GM19372 (cell line): ENCODE results near the gene SCN2A.

Source experiments
- ATAC-seq: cut with Tn5 transposase; IDR thresholded peaks from one replicate; pipeline ENCODE4 v1.9.1; 2021; ENCODE audit warnings: mild to moderate bottlenecking, low read depth, moderate library complexity; ENCODE audit not compliant: unreplicated experiment

Gene SCN2A

GRCh38 chr2:165239230-165239629, at the start of gene SCN2A:
SCN2A (plus strand) TSS chr2:165239414; CDS start chr2:165295824, 56,410 bp downstream.
- peak; percentile 82 for ATAC-seq

DNA sequence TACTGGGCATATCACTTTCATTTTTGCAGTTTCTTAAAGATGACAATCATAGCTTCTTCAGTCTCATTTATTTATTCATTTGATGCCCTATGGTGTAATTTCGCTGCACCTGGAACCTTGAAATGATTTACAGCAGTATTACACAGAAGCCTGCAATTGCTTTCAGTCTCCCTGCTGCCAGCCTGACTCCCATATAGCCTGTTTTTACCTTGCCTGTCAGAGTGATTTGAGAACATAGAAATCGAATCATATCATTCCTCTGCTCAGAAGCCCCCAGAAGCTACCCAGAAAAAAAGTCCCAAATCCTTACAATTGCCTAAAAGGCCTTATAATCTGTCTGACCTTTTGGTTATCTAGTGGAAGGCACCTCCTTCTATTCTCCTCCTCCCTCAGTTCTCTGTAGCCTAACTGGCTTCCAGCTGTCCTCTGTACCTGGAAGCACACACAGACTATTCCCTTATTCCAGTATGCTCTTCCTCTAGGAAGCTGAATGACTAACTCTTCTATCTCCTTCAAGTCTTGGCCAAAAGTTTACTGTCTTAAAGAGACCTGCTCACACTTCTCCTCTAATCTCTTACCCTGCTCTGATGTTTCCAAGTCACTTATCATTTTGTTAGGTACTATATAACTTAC, 48.0 kb upstream of the SCN2A start:
- ATAC-seq, result no peak

GRCh38 chr2:165192729-165193128, 46.5 kb upstream of the SCN2A start:
- peak; percentile 33 for ATAC-seq

- peak; percentile 93 for ATAC-seq
These were observed 45.9 kb upstream of the SCN2A start for GRCh38 chr2:165193178-165193777.

GRCh38 chr2:165196411-165196810, 42.8 kb upstream of the SCN2A start:
- ATAC-seq, result no peak

GRCh38 chr2:165197346-165197745, 41.9 kb upstream of the SCN2A start:
- no peak for ATAC-seq

GRCh38 chr2:165198181-165198580, 41.0 kb upstream of the SCN2A start:
- no peak for ATAC-seq

DNA sequence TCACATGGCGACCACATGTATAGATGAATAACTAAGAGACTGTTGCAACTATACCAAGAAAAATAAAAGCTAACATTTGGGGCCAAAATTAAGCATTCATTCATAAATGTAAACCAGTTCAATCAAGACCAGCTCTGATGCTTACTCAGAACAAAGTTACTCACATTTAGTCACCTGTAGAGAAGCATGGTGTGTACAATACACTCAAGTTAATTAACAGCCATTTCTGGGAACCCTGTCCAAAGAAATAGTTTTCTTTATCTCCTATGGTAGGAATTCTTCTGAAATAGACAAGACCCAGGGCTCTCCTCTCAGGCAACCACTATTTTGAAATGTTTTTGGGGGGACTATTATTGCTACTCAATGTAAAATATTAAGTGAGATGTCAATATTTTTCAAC, 37.0 kb upstream of the SCN2A start:
- ATAC-seq, result no peak

GRCh38 chr2:165203689-165204559, 35.3 kb upstream of the SCN2A start, which contains the start of gene SCN3A:
SCN3A (minus strand) TSS chr2:165204050; CDS start chr2:165176394, 27,656 bp downstream.
- peak; percentile 64 for ATAC-seq

DNA sequence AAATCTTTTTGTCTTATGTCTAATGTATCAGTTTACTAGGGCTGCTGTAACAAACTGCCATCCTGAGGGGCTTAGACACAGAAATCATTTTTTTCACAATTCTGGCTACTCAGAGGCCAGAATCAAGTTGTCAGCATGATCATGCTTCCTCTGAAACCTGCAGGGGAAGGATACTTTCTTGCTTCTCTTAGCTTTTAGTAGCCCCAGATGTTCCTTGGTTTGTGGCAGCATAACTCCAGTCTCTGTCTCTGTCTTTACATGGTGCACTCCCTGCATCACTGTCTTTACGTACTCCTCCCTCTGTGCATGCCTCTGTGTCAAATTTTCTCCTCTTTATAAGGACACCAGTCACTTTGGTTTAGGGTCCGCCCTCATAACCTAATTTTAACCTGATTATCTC, 33.3 kb upstream of the SCN2A start:
- ATAC-seq, result no peak

GRCh38 chr2:165208094-165208493, 31.1 kb upstream of the SCN2A start:
- no peak for ATAC-seq

DNA sequence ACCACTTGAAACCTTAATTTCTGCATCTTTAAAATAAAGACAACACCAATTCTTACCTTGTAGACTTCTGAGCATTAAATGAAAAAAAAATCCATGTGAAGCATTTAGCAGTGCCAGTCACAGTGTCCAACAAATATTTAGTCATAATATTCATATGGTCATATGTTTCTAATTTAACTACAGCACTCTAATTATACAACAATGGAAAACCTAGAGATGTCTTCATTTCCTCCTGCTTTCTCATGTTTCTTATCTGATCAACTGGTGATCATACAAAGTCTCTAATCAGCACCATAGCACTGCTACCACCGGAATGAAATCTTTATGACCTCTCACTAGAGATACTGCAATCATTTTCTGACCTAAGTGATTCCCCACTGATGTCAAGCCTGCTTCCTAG, 25.1 kb upstream of the SCN2A start:
- no peak for ATAC-seq

GRCh38 chr2:165219481-165219880, 19.7 kb upstream of the SCN2A start:
- ATAC-seq, result no peak

GRCh38 chr2:165224941-165225340, 14.3 kb upstream of the SCN2A start:
- ATAC-seq, result no peak

DNA sequence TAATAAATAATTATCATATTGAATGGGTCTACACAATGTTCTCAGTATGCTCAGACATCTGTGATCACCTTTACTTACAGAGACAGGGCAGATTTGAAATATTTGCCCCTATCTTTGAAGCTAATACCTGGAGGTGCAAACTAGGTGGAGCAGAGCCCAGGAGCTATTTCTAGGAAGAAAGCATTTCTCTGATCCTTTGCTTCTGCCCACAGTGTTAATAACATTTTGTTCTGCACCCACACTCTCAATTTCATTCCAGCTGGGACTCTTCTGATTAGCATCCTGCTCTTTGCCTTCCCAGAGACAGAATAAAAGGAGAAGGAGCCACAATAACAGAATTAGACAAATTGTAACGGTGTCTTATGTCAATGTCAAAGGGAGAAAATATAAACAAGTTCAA, 11.6 kb upstream of the SCN2A start:
- no peak for ATAC-seq

GRCh38 chr2:165237056-165237455, 2.2 kb upstream of the SCN2A start:
- no peak for ATAC-seq

DNA sequence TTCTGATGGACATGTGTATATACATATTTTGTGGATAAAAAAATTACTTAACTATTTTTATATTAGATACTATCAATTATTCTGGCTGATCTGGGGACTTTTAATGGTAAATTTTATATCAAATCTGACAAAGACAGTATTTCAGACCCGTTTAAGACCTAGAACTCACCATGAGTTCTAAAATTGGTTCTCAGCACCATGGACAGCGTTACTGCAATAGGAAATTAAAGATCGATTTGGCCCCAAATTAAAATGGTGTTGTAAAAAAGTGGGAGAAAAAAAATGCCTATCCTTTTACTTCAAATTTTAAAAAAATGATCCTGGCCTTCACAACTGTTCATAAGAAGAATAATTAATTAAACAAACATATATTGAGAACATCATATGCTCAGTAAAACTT, 919 bp upstream of the SCN2A start:
- no peak for ATAC-seq

GRCh38 chr2:165239856-165240515, 772 bp downstream of the SCN2A start:
- no peak for ATAC-seq

GRCh38 chr2:165240916-165241315, 1.7 kb downstream of the SCN2A start:
- ATAC-seq, result no peak

GRCh38 chr2:165245081-165245793, 6.0 kb downstream of the SCN2A start:
- ATAC-seq, result no peak
